GM21737 (cell line): ENCODE data around the gene APBB2.
A peak's percentile ranks its signal among the peaks of the same experiment; 100 is the strongest.

Experiments used
- ATAC-seq: cut with Tn5 transposase; IDR thresholded peaks from one replicate; pipeline ENCODE4 v1.9.1; 2021; ENCODE audit warnings: mild to moderate bottlenecking, moderate library complexity; ENCODE audit not compliant: unreplicated experiment

APBB2 gene

GRCh38 chr4:40789771-40790170 lies 424.6 kb downstream of the APBB2 start:
- no peak for ATAC-seq

- no peak for ATAC-seq
These were observed 425.3 kb downstream of the APBB2 start for GRCh38 chr4:40789031-40789430.

GRCh38 chr4:40788331-40788730 lies 426.0 kb downstream of the APBB2 start:
- no peak for ATAC-seq

GRCh38 chr4:40785727-40786126 lies 428.6 kb downstream of the APBB2 start:
- ATAC-seq: no peak

GRCh38 chr4:40782876-40783275 lies 431.5 kb downstream of the APBB2 start:
- no peak for ATAC-seq

- ATAC-seq: no peak
These were observed 436.3 kb downstream of the APBB2 start for GRCh38 chr4:40778090-40778489.

GRCh38 chr4:40769266-40769665 lies 445.1 kb downstream of the APBB2 start:
- ATAC-seq: no peak

- peak; percentile 100 for ATAC-seq
These were observed 451.1 kb downstream of the APBB2 start for GRCh38 chr4:40763228-40763716.
